GM12878 (cell line): ENCODE measurements around the gene TNNT1.

ENCODE experiments used
- CHD1 ChIP-seq: IDR thresholded peaks from 2 replicates; pipeline ENCODE4 v1.6.1; 2012; ENCODE audit warnings: low read depth, low read length, improper control_type of control experiment
- FOS ChIP-seq: IDR thresholded peaks from 3 replicates; pipeline ENCODE4 v1.6.1; 2011; ENCODE audit warnings: borderline replicate concordance; ENCODE audit not compliant: insufficient read length; ENCODE audit errors: extremely low read depth
- POLR2A ChIP-seq: IDR thresholded peaks from 2 replicates; pipeline ENCODE4 v1.6.1; 2011; ENCODE audit warnings: low read depth, mild to moderate bottlenecking, low read length
- TAF1 ChIP-seq: IDR thresholded peaks from 2 replicates; pipeline ENCODE4 v1.6.1; 2011; ENCODE audit warnings: mild to moderate bottlenecking, low read depth, low read length, borderline replicate concordance
- TARDBP ChIP-seq: IDR thresholded peaks from 2 replicates; pipeline ENCODE4 v1.6.1; 2016; ENCODE audit warnings: borderline replicate concordance
- TF ChIP-seq, protein P1 (sequence below): IDR thresholded peaks from 2 replicates; pipeline ENCODE4 v1.6.1; 2012; ENCODE audit warnings: low read depth, low read length, improper control_type of control experiment
- TF ChIP-seq, protein P2 (sequence below): fragments of 450-650 bp; IDR thresholded peaks from 2 replicates; pipeline ENCODE4 v1.6.1; 2017; ENCODE audit warnings: mild to moderate bottlenecking

DNA sequence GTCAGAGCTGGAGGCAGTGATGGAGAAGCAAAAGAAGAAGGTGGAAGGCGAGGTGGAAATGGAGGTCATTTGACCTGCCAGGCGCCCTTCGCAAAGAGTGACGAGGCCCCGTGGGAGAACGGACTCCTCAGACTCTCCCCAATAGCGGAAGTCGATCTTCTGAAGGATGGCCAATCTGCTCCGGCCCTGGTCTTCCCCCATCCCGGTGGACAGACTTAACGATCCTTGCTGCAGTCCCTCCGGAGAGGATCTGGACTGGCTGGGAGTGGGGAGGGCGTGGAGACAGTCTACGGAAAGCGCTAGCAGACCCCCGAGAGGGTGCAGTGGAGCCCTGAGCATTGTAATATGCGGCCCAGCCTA, 61.5 kb downstream of the TNNT1 start:
- TF ChIP-seq, protein P1, sequence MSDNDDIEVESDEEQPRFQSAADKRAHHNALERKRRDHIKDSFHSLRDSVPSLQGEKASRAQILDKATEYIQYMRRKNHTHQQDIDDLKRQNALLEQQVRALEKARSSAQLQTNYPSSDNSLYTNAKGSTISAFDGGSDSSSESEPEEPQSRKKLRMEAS = no peak
- TF ChIP-seq, protein P2, sequence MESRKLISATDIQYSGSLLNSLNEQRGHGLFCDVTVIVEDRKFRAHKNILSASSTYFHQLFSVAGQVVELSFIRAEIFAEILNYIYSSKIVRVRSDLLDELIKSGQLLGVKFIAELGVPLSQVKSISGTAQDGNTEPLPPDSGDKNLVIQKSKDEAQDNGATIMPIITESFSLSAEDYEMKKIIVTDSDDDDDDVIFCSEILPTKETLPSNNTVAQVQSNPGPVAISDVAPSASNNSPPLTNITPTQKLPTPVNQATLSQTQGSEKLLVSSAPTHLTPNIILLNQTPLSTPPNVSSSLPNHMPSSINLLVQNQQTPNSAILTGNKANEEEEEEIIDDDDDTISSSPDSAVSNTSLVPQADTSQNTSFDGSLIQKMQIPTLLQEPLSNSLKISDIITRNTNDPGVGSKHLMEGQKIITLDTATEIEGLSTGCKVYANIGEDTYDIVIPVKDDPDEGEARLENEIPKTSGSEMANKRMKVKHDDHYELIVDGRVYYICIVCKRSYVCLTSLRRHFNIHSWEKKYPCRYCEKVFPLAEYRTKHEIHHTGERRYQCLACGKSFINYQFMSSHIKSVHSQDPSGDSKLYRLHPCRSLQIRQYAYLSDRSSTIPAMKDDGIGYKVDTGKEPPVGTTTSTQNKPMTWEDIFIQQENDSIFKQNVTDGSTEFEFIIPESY = no peak
- TF ChIP-seq POLR2A (no peak; the same call in 1 of the 2 replicates), TAF1 (no peak), TARDBP (no peak), CHD1 (no peak), FOS (no peak)
